ENCODE measurements around the gene VSTM4. TPM values are rescaled to one million over a fixed set of nuclear protein-coding genes. Genes with fewer than 3 reads are reported as not detected.

VSTM4 gene
- total RNA-seq, 1 experiment from 2014 or later, result 0.13 TPM

- BruUV-seq (replicated peaks), result no TSS peak
These were observed 103.6 kb downstream of the VSTM4 start for GRCh38 chr10:49011756-49012155.

GRCh38 chr10:49010865-49011264 is 104.5 kb downstream of the VSTM4 start:
- CTCF ChIA-PET, result no interaction called here
- ATAC-seq, result no peak
- no peak for DNase-seq (ENCODE audit: low read depth, low spot score)
- POLR2A ChIA-PET, result no interaction called here
- H3K36me3 ChIP-seq (ENCODE audit: control insufficient read depth, insufficient read depth, low read length), result no peaks in the 10 kb centered on the region
- no TSS peak for BruUV-seq (replicated peaks)
- no peaks in the 10 kb centered on the region for H3K4me1 ChIP-seq (ENCODE audit: control insufficient read depth, insufficient read depth, low read length)
- in situ Hi-C loops (cut with HindIII; ENCODE audit: low pct_unique_long_range_greater_than_20kb, low sequenced_read_pairs), result no loop called here
- H3K4me3 ChIP-seq (ENCODE audit: low read depth in 2 of 2, low read length in 2 of 2), result no peak overlapping the region
- TF ChIP-seq, protein P1, sequence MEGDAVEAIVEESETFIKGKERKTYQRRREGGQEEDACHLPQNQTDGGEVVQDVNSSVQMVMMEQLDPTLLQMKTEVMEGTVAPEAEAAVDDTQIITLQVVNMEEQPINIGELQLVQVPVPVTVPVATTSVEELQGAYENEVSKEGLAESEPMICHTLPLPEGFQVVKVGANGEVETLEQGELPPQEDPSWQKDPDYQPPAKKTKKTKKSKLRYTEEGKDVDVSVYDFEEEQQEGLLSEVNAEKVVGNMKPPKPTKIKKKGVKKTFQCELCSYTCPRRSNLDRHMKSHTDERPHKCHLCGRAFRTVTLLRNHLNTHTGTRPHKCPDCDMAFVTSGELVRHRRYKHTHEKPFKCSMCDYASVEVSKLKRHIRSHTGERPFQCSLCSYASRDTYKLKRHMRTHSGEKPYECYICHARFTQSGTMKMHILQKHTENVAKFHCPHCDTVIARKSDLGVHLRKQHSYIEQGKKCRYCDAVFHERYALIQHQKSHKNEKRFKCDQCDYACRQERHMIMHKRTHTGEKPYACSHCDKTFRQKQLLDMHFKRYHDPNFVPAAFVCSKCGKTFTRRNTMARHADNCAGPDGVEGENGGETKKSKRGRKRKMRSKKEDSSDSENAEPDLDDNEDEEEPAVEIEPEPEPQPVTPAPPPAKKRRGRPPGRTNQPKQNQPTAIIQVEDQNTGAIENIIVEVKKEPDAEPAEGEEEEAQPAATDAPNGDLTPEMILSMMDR (IDR thresholded peaks at IDR 0.05), result no peak
- TF ChIP-seq SIN3A (IDR thresholded peaks at IDR 0.05; ENCODE audit: borderline replicate concordance, insufficient read depth, low read depth, low read length) (no peak), TCF7L2 (IDR thresholded peaks at IDR 0.05; ENCODE audit: low read depth, low read length) (no peak), REST (IDR thresholded peaks at IDR 0.05; ENCODE audit: insufficient read depth in 1 of 2, low read depth in 2 of 2, low read length in 1 of 2) (no peak), POLR2AphosphoS5 (IDR thresholded peaks at IDR 0.05; ENCODE audit: low read depth, low read length) (no peak)
- H3K27ac ChIP-seq (ENCODE audit: low read length), result no peak overlapping the region
- H3K27me3 ChIP-seq (ENCODE audit: control insufficient read depth, insufficient read depth, low read length), result no peaks in the 10 kb centered on the region; the same call in 1 of the 2 replicates
- intact Hi-C loops (cut with micrococcal nuclease; ENCODE audit: unreplicated experiment), result no loop called here
- no peaks in the 10 kb centered on the region for H3K9me3 ChIP-seq (ENCODE audit: control insufficient read depth, insufficient read depth, low read depth, low read length)

More at GRCh38 chr10:49011756-49012155, 103.6 kb downstream of the VSTM4 start:
- ATAC-seq (no peak), DNase-seq (ENCODE audit: low read depth, low spot score) (no peak)
- H3K27ac ChIP-seq (ENCODE audit: low read length), result no peak overlapping the region
- intact Hi-C loops (cut with micrococcal nuclease; ENCODE audit: unreplicated experiment) (no loop called here), in situ Hi-C loops (cut with HindIII; ENCODE audit: low pct_unique_long_range_greater_than_20kb, low sequenced_read_pairs) (no loop called here)
- H3K27me3 ChIP-seq (ENCODE audit: control insufficient read depth, insufficient read depth, low read length), result no peaks in the 10 kb centered on the region; the same call in 1 of the 2 replicates
- H3K36me3 ChIP-seq (ENCODE audit: control insufficient read depth, insufficient read depth, low read length), result no peaks in the 10 kb centered on the region
- no peak overlapping the region for H3K4me3 ChIP-seq (ENCODE audit: low read depth in 2 of 2, low read length in 2 of 2)
- ChIA-PET CTCF (no interaction called here), POLR2A (no interaction called here)
- H3K9me3 ChIP-seq (ENCODE audit: control insufficient read depth, insufficient read depth, low read depth, low read length), result no peaks in the 10 kb centered on the region
- TF ChIP-seq SIN3A (IDR thresholded peaks at IDR 0.05; ENCODE audit: borderline replicate concordance, insufficient read depth, low read depth, low read length) (no peak), POLR2AphosphoS5 (IDR thresholded peaks at IDR 0.05; ENCODE audit: low read depth, low read length) (no peak), TCF7L2 (IDR thresholded peaks at IDR 0.05; ENCODE audit: low read depth, low read length) (no peak), REST (IDR thresholded peaks at IDR 0.05; ENCODE audit: insufficient read depth in 1 of 2, low read depth in 2 of 2, low read length in 1 of 2) (no peak)
- TF ChIP-seq, protein P1 (IDR thresholded peaks at IDR 0.05), result no peak
- H3K4me1 ChIP-seq (ENCODE audit: control insufficient read depth, insufficient read depth, low read length), result no peaks in the 10 kb centered on the region
